HG03139 (cell line): Measurements from ENCODE around the gene SIGLEC9.

ENCODE experiments used
- ATAC-seq: cut with Tn5 transposase; IDR thresholded peaks from one replicate; pipeline ENCODE4 v1.9.1; 2021; ENCODE audit not compliant: unreplicated experiment

SIGLEC9 gene

DNA sequence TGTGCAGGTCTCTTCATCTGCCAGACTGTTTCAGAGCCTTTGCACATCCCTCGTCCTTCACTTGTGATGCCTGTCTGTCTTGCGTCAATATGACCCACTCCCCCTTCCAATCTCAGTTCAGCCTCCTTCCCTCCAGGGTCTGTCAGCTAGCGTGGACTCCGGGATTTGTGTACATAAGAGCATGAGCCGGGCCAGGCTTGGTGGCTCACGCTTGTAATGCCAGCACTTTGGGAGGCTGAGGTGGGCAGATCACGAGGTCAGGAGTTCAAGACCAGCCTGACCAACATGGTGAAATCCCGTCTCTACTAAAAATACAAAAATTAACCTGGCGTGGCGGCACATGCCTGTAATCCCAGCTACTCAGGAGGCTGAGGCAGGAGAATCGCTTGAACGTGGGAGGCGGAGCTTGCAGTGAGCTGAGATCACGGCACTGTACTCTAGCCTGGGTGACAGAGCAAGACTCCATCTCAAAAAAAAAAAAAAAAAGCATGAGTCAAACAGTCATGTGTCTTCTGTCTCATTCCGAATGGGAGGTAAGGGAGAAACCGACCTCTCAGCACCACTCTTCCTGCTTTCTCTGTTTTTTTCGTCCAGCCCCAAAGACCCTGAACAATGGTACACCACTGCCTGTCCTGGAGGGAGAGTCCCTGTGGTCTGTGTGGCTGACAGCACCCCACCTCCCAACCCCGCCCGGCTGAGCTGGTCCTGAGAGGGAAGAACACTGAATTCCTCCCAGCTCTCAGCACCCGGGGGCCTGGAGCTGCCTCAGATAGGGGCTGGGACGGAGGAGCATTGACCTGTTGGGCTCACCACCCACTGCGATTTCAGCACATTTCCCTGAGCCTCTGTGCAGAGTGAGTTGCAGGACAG is 2.4 kb upstream of the SIGLEC9 start:
- no peak for ATAC-seq

DNA sequence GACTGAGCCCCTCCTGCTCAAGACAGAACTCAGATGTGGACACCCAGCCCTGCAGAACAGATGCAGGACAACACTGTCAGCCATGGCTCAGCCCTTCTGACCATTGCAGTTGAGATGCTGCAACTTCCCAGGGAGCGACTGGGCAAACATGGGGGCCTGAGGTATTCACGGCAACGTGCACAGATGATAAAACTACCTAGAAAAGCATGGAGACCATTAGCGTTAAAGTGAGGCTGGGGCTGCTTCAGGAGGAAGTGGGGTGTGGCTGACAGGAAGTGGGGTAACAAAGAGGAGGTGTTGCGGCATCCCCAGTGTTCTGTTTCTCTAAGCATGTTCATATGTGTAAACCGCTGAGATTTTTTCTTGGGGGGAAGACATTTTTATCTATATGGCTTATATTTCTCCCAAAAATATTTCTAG is 1.3 kb upstream of the SIGLEC9 start:
- ATAC-seq, result no peak

DNA sequence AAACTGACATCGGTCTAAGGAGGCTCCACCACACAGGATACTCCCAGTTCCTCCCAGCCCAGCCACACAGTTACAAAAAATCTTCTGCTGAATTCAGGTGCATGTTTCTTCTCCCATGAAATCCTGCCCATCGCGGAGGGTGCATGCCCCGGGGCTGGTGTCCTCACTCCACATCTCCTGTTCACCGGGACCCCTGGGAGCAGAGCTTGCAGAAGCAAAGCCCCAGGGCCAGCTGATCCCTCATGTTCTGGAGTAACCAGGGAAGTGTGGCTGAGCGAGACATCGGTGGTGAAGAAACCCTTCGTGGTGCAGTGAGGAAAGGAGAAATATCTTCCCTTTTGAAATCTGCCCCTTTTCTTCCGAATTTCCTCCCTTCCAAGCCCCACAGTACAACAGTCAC is 904 bp upstream of the SIGLEC9 start:
- ATAC-seq, result no peak

DNA sequence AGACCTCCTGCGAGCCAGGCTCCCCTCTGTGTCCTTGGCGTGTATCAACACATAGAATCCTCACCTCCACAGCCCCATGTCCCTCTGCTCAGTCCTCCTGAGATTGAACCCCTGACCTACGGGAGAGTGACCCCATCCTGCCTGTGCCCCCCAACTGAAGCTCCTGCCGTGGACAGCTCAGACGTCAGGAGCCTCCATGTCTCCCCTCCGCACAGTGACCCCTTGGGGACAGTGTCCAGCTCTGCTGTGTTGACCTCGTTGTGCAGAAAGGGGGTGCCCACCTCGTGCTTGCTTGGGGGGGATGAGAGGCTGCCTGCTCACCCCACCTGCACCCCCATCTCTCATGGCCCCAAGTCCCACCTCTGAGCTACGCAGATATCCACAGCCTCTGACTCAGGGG is 490 bp upstream of the SIGLEC9 start:
- no peak for ATAC-seq

DNA sequence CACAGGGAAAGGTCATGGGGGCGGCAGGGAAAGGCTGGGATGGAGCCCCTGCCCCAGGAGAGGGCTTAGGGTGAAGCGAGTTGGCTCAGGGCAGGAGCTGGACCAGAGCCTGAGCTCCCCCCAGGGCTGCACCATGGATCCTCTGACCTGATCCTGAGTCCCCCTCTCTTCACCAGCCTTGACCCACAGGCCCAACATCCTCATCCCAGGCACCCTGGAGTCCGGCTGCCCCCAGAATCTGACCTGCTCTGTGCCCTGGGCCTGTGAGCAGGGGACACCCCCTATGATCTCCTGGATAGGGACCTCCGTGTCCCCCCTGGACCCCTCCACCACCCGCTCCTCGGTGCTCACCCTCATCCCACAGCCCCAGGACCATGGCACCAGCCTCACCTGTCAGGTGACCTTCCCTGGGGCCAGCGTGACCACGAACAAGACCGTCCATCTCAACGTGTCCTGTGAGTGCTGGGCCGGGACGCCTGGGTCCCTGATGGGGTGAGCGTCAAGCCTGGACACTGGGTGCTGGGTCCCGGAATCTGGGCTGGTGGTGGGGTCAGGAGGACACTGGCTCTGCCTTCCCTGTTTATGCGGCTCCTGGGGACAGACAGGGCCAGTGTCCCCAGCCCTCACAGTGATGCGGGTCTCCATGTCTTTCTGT is 842 bp downstream of the SIGLEC9 start:
- ATAC-seq, result no peak

DNA sequence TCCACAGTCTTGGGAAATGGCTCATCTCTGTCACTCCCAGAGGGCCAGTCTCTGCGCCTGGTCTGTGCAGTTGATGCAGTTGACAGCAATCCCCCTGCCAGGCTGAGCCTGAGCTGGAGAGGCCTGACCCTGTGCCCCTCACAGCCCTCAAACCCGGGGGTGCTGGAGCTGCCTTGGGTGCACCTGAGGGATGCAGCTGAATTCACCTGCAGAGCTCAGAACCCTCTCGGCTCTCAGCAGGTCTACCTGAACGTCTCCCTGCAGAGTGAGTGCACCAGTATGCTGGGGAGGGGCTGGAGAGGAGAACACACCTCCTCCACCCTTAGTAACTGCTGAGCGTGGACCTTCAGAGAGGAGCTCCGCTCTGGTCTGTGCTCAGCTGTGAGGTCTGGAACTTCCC is 2.3 kb downstream of the SIGLEC9 start:
- no peak for ATAC-seq

DNA sequence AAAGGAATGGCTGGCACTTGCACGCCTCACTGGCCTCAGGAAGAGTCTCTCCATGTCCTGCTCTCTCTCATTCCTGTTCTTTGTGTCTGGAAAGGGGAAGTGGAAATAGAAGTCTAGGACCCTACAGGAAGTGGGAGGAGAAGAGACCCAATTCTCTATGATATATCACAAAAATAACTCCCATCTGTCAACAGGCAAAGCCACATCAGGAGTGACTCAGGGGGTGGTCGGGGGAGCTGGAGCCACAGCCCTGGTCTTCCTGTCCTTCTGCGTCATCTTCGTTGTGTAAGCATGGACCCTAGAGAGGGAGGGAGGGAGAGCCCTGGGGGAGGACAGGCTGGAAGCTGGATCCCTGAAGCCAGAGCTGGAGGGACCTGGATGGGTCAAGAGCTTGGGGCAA is 3.0 kb downstream of the SIGLEC9 start:
- ATAC-seq, result no peak

DNA sequence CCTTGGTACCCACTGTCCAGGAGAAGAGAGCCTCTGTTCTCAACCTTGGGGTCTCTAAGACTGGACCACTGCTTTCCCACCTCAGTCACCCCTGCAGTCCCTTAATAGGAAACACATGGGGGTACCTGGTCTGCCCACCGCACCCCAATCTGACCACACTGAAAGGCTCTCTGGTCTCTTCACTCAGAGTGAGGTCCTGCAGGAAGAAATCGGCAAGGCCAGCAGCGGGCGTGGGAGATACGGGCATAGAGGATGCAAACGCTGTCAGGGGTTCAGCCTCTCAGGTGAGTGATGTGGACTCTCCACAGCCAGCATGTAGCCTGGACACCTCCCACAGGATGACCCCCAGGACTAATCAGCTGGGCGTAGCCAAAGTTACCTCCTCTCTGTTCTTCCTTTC is 3.5 kb downstream of the SIGLEC9 start:
- ATAC-seq, result no peak

DNA sequence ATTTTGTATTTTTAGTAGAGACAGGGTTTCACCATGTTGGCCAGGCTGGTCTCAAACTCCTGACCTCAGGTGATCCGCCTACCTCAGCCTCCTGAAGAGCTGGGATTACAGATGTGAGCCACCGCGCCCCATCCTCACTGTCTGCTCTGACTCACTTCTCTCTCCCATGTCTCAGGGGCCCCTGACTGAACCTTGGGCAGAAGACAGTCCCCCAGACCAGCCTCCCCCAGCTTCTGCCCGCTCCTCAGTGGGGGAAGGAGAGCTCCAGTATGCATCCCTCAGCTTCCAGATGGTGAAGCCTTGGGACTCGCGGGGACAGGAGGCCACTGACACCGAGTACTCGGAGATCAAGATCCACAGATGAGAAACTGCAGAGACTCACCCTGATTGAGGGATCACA is 5.0 kb downstream of the SIGLEC9 start:
- ATAC-seq, result no peak

DNA sequence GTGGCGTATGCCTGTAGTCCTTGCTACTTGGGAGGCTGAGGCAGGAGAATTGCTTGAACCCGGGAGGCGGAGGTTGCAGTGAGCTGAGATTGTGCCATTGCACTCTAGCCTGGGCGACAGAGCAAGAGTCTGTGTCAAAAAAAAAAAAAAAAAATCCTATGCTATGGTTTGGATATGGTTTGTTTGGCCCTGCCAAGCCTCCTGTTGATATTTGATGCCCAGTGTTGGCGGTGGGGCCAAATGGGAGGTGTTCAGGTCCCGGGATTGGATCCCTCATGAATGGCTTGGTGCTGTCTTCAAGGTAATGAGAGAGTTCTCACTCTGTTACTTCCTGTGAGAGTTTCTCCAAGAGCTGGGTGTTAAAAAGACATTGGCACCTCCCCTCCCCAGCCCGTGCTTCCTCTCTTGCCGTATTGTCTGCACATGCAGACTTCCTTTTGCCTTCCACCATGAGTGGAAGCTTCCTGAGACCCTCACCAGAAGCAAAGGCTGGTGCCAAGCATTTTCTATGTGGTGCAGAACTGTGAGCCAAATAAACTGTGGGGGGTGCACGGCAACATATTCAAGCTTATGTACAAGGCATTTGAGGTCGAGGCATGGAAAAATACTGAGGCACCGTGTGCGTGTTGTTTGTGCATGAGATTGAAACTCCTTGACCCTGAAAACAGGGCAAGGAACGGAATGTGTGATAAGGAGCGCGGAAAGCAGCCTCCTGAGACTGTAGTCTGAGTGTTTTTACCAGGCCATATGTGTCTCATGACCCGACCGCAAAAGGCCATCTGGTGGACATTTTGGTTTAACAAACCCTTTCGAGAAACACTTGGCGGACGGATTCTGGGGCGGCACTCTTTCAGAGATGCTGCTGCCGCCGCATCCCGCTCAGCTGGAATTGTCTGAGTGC is 7.3 kb downstream of the SIGLEC9 start:
- no peak for ATAC-seq

DNA sequence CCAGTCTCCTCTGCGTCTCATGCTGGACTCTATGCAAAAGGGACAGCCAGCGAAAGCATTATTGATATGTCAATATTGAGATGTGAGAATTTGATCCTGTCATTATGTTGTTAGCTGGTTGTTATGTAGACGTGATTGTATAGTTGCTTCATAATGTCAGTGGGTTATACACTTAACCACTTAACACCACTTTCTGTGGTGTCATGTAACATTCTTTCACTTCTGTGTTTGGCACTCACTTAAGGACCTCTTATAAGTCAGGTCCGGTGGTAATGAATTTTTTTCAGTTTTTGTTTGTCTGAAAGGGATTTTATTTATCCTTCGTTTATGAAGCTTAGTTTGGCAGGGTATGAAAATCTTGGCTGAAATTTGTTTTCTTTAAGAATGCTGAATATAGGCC is 10.3 kb downstream of the SIGLEC9 start:
- ATAC-seq, result no peak

DNA sequence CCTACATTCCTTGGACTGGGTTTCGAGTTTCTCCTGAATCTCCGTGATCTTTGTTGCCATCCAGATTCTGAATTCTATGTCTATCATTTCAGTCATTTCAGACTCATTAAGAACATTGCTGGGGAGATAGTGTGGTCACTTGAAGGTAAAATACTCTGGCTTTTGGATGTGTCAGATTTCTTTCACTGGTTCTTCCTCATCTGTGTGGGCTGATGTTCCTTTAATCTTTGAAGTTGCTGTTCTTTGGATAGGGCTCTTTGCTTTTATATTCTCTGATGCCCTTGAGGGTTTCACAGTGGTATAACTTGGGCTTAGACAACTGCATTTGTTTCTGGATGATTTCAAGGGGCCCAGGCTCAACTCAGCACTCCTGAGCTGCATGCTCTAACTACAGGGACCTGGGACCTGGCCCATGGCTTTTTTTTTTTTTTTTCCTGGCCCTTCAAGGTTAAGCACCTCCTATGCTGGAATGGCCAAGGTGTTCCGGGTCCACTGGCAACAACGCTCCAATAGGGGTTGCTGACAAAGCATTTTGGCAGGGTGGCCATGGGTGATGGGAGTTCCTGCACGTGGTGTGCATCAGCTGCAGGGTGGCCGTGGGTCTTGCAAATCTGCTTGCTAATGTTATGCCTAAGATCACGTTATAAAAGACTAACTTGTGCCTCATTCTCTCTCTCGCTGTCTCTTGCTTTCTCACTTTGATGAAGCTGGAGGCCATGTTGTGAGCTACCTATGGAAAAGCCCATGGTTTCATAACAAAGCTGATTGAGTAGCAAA is 11.5 kb downstream of the SIGLEC9 start:
- no peak for ATAC-seq

DNA sequence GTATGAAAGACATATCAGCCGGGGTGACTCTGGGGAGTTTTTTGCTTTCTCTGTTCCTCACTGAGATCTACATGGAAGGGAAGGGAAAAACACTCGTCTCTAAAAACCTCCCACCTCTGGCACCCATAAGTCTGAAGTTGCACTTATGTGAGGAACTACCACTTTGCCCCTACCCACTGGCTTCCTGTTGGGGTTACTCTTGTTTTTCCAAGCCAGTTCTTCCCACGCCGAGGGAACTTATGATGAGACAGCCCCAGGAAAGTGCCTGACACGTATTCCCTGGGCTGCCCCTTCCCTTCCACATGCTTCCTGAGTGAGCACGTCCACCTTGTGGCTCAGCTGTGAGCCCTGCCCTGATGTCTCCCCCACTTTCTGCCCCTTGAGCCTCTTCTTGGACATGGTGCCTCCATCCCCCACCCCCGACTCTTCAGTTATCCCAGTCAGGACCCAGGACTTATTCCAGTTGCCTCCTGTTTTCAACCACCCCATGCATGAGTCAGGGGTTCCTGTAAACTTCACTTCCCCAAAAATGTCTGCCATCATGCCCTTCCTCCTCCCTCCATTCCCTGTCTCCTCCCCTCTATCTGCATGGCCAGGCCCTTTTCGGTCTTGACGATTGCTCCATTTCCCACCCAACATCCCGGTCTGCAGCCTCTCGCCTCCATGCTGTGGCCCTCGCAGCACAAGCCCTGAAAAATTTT is 12.3 kb downstream of the SIGLEC9 start:
- no peak for ATAC-seq

DNA sequence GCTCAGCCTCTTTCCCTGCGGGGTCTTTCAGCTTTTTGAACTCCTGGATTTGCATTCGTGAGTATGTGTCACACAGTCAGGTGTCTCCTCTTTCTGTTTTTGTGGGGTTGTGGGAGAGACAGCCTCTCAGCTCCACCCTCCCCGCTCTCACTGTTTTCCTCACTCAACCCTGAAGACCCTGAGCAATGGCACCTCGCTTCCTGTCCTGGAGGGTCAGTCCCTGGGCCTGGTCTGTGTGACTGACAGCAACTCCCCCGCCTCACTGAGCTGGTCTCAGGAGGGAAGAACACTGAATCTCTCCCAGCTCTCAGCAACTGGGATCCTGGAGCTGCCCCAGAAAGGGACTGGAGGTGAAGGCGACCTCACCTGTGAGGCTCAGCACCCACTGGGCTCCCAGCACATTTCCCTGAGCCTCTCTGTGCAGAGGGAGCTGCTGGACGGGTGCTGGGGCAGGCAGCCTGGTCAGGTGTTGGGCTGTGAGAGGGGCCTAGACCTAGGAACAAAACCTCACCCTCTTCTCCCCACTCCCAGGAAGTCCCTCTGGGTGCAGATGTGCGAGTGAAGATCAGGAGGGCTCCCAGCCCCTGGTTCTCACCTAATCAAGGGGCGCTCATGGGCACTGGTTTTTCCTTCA is 13.2 kb downstream of the SIGLEC9 start:
- ATAC-seq, result no peak

DNA sequence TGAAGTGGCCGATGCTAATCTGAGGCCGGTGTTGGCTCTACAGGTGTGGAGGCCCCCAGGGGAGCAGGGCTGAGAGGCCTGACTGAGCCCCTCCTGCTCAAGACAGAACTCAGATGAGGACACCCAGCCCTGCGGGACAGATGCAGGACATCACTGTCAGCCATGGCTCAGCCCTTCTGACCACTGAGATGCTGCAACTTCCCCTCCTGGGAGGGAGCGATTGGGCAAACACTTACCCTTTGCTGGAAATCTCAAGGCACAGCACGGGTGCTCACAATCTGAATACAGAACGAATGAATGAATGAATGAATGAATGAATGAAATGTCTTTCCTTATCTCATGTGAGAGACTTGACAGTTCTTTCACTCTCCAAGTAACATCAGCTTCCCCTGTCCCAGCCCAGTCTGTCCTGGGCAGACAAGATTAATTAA is 13.9 kb downstream of the SIGLEC9 start:
- ATAC-seq, result no peak

DNA sequence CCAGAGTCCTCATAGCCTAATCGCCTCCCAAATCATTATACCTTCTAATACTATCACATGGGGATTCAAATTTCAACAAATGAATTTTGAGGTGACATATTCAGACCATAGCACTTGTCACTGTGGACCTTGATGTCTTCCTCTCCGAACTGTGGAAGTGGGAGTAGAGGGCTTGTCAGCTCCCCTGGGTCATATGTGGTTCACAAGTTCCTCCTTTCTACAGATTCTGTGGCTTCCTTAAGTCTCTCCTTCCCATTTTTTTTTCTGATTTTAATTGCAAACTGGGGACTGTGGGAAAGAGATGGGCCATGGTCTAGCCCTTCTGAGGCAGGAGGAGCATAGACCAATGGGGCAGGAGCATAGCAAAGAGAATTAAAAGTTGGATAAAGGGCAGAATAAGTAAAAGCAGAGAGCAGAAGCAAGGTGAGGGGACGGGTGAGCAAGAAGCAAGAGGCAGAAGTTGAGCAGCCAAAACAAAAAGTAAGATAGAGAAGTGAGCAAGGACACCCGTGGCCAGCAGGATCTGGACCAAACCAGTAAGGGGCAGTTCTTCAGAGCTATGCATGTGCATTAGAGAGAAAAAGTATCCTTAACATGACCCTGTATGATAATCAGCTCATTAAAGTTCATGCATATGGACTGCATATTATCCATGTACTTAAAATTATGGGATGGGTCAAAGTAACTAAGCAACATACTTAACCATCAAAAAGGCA is 14.8 kb downstream of the SIGLEC9 start:
- no peak for ATAC-seq

DNA sequence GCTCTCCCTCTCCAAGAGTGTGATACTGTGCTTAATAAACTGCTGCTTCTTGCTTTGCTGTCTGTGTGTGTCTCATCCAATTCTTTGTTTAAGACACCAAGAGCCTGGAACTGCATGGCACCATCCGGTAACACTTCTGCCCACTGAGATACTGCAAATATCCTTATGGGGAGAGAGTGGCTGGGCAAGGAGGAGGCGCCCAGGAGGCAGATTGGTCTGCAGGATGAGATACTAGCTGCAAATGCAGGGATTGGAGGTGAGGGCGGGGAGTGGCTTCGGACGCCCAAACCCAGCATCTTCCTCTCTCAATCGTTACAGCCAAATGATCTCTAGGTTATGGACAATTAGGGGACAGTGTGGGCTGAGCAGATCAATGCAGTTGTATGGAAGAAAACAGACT is 15.7 kb downstream of the SIGLEC9 start:
- no peak for ATAC-seq

DNA sequence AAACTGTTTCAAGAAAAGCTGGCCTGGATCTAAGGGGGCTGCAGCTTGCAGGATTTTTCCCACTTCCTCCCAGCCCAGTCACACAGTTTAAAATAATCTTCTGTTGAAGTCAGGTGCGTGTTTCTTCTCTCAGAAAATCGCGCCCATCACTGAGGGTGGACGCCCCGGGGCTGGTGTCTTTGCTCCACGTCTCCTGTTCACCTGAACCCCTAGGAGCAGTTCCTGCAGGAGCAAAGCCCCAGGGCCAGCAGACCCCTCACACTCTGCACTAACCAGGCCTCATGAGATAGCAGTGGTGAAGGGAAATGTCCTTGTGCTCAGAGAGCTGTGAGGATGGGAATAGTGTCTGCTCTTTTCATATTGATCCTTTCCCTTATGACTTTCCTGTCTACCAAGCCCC is 16.5 kb downstream of the SIGLEC9 start:
- ATAC-seq, result no peak

DNA sequence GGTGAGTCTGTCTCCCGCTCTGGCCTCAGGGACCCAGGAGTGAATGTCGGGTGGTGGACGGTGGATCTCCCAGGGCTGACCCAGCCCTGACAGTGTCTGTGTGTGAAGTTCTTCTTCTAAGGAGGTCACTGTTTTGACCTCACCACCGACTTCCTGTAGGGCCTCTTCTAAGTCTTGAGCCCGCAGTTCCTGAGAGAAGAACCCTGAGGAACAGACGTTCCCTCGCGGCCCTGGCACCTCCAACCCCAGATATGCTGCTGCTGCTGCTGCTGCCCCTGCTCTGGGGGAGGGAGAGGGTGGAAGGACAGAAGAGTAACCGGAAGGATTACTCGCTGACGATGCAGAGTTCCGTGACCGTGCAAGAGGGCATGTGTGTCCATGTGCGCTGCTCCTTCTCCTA is 17.4 kb downstream of the SIGLEC9 start, which contains the start of gene SIGLEC7:
TSS of gene SIGLEC7 (plus strand) at position 183 of the 400 bp plus-strand sequence. CDS start at position 252, 69 bp downstream.
- ATAC-seq, result no peak
